Germinal center (tissue), 1 donor: ENCODE results near the gene CCNF.
"Not testable (repeated sequence)": the region's sequence is repeated elsewhere in the genome, so short reads cannot be mapped to it uniquely, and the experiment has no call there.

ENCODE experiments used
- DNase-seq: peaks from one replicate; pipeline ENCODE4 v3.0.0; 2012; ENCODE audit warnings: mixed read lengths, low spot score

CCNF gene

DNA sequence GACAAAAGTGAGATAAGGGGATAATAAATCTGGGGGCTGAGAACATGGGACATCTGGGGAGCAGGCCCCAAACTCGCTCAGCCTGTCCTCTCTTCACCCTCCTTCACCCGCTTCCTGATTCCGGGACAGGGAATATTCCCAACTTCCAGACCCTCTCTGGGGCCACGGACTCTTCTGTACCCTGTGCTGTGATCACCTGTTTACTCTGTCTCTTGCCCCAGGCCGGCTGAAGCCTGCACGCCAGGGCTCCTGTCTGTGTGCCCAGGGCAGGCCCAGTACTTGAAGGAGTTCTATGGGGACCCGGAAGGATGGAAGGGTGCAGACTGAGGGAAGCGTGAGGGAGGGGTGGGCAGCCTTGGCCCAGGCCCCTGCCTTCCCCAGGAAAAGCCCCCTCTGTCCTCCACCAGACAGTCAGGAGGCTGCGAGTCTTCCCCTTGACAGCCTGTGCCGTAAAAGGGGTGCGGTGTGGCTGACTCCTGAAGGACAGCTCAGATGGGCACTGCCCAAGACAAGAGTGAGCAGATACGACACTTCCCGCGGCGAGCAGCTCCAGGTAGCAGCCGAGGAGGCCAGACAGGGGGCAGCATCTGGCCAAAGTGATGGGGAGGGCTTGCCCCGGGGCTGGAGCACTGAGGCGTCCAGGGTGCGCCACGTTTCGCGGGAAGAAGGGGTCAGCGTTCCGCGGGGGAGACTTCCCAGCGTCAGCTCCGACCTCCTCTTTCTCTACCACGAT, 1.0 kb upstream of the CCNF start:
- peak; percentile 32 for DNase-seq

GRCh38 chr16:2428784-2429033, 538 bp upstream of the CCNF start:
- no peak for DNase-seq

DNA sequence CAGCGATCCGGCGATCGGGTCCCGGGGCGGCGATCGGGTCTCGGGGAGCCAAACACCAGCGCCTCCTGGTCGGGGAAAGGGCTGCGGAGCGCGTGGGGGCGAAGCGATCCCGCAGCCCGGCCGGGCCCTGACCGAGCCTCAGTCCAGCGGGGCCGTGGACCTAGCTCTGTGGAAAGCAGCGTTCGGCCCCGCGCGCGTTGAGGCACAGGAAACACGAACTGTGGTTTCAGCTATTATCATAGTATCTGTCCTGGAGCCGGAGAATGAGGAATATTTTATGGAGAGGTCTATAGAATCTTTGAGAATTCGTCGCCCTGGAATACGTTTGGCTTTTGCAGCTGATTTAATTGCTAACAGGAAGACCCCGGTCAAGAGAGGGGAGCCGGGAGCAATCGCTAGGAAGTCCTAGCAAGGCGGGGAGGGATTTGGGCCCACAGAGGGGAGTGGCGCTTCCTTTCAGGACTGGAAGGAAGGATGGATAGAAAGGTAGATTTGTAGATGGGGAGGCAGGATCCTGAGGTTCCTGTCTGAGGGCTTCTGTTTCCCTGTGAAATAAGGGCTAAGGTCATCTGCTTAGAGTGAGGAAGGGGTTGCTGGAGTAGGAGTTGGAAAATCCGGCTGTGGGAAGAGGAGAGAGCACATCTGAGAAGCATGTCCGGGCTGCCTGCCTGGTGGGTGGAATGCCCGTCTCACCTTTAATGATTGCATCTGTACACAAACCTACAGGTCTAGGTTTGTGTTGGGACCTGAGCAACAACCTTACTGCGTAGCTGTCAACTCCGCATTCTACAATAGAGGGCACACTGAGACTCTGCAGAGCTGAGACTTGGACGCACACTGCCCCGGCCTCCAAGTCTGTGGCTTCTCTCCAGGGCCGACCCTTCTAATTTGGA, 770 bp downstream of the CCNF start:
- DNase-seq = peak; percentile 19

- no peak for DNase-seq
These were observed 3.0 kb downstream of the CCNF start for GRCh38 chr16:2432286-2432685.

- no peak for DNase-seq
These were observed 3.7 kb downstream of the CCNF start for GRCh38 chr16:2432801-2433505.

- DNase-seq = not testable (repeated sequence)
These were observed 6.0 kb downstream of the CCNF start for GRCh38 chr16:2435236-2435635.

DNA sequence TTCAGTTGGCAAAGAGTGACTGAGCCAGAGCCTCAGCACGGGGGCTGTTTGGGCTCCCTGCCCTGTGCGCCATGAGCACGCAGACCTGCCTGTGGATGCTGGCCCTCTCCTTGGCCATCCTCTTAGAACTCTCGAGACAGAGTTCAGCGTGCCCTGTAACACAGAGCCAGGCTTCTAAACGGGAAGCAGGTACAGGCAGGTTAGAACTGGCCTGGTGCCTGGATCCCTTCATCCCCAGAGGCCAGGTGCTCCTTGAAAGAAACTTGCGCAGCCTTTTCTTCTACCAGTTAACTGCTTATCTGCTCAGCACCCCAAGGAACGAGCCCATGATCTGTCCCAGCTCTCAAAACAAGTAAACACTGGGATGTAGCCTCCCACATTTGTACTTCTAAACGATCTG, 6.9 kb downstream of the CCNF start:
- DNase-seq = no peak

DNA sequence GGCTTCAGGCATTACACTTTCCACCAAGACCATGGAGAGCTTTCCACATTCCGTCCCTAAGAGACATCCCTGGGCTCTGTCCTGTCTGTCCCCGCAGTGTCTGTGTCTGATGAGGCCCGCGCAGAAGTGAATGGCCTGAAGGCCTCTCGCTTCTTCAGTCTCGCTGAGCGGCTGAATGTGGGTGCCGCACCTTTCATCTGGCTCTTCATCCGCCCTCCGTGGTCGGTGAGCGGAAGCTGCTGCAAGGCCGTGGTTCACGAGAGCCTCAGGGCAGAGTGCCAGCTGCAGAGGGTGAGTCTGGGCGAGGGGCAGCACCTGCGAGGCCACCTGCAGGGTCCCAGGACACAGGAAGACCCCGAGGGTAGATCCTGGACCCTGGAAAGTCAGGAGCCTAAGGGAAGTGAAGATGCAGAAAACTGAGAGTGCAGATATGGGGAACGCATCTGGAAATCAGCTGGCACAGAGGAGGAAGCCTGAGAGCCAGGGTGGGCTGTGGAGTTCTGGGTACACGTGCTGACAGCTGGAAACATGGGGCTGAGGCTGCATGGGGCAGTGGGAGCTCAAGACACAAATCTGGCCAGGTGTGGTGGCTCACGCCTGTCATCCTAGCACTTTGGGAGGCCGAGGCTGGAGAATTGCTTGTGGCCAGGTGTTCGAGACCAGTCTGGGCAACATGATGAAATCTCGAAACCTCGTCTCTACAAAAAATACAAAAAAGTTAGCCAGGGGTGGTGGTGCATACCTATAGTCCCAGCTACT, 8.0 kb downstream of the CCNF start:
- DNase-seq = no peak

GRCh38 chr16:2438121-2438520, 8.9 kb downstream of the CCNF start:
- no peak for DNase-seq

GRCh38 chr16:2439598-2439997, 10.4 kb downstream of the CCNF start:
- no peak for DNase-seq

DNA sequence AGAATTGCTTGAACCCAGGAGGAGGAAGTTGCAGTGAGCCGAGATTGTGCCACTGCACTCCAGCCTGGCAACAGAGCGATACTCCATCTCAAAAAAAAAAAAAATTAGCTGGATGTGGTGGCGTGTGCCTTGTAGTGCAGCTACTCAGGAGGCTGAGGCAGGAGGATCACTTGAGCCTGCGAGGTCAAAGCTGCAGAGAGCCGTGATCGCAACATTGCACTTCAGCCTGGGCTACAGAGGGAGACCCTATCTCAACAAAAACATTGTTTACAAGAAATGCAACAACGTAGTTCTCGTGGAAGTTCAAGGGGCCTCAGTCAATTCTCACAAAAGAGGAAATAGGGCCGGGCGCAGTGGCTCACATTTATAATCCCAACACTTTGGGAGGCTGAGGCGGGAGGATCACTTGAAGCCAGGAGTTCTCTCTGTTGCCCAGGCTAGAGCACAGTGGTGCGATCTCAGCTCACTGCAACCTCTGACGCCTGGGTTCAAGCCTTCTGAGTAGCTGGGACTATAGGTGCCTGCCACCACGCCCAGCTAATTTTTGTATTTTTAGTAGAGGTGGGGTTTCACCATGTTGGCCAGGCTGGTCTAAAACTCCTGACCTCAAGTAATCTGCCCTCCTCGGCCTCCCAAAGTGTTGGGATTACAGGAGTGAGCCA, 12.0 kb downstream of the CCNF start:
- DNase-seq = not testable (repeated sequence)

GRCh38 chr16:2443555-2443954, 14.3 kb downstream of the CCNF start:
- DNase-seq = no peak

GRCh38 chr16:2447920-2448583, 18.8 kb downstream of the CCNF start:
- DNase-seq = no peak

- DNase-seq = no peak
These were observed 19.9 kb downstream of the CCNF start for GRCh38 chr16:2449118-2449517.

- DNase-seq = no peak
These were observed 21.3 kb downstream of the CCNF start for GRCh38 chr16:2450535-2450934.

- no peak for DNase-seq
These were observed 21.7 kb downstream of the CCNF start for GRCh38 chr16:2450975-2451381.

DNA sequence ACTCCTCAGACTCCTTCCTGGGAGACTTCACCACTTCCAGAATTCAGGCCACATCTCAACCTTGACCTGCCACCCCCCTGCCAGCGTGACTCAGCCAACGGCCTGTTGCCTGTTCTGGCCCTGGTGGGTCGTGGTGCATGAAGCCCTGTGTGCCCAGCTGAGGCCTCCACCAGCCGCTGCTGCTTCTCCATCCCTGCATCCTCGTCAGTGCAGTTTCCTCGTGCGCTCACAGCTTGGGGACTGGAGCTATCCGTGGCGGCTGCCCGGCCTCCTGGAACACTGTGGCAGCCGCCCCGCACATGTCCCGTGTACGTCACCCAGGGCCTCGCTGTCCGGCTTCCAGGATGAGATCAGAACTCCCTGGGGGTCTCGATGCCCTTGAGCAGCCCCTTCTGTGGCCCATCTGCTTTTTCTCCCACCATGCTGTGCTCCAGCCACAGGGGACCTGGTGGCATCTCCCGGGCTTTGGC, 22.6 kb downstream of the CCNF start:
- no peak for DNase-seq

GRCh38 chr16:2452650-2453049, 23.4 kb downstream of the CCNF start:
- DNase-seq = no peak

DNA sequence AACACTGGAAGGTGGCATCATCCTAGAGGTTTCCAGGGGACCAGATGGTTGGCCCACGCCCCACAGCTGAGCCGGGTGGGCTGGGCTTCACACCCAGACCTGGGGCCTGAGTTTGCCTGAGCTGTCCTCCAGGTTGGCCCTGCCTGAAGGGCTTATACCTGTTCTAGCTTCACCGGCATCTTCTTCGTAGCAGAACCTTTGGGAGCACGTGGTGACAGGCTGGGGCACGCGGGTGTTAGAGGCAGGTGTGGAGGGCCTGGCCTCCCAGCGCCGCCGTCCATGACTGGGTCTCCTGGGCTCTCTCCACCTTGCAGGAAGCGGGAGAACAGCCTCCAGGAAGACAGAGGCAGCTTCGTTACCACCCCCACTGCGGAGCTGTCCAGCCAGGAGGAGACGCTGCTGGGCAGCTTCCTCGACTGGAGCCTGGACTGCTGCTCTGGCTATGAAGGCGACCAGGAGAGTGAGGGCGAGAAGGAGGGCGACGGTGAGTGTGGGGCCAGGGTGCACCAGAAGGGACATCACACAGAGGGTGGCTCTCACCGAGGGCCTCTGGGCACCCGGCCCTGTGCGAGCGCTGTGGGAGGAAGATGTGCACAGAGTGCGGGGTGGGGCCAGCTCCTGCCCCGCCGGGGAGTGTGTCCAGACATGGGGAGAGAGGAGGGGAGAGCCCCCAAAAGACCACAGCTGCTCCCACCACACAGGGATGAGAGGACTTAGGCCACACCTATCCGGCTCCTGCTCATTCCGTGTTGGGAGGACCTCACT, 26.0 kb downstream of the CCNF start:
- DNase-seq = no peak

- no peak for DNase-seq
These were observed 27.4 kb downstream of the CCNF start for GRCh38 chr16:2456551-2457153.
